HG03565 (cell line): ENCODE results near the gene SLC22A3.
"Not testable (repeated sequence)": the region's sequence is repeated elsewhere in the genome, so short reads cannot be mapped to it uniquely, and the experiment has no call there.

Source experiments
- ATAC-seq: cut with Tn5 transposase; IDR thresholded peaks from one replicate; pipeline ENCODE4 v1.9.1; 2021; ENCODE audit warnings: mild to moderate bottlenecking, moderate library complexity; ENCODE audit not compliant: unreplicated experiment

SLC22A3 gene

DNA sequence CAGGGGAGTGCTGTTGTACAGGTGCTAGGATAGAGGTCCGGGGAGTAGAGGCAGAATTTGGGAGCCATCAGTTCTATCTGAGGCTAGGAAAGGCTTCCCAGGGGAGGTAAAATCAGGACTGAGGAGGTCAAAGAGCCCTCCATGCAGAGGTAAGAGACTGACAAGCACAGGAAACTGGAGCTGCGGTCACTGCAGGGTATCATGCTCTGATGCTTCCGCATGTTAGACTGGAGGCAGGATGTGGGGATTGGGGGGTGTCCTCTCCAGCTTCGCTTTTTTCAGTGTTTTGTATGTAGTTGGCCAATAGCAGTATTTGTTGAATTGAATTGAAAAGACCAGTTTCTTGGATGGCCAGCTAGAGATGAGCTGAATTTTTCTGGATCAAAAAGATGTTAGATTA, 87.8 kb downstream of the SLC22A3 start:
- ATAC-seq, result no peak

- ATAC-seq, result no peak
Measured at GRCh38 chr6:160437154-160437553, 89.0 kb downstream of the SLC22A3 start.

DNA sequence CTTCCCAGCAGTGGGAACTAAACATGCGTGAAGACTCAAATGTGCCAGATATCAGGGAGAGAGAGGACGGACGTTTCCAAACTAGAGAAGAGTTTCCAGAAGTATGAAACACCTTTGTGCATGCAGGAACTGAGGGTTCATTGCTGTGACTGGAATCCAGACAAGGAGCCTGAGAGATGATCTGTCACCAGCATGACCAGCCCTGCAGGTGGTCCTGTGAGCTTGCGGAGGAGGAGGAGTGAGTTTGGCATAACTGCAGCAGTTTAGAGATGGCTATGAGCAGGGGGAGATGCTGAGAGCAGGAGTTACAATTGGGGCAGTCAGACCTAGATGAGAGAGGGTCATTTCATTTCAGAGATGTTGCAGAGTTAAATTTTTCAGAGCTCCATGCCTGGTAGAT, 89.6 kb downstream of the SLC22A3 start:
- ATAC-seq, result no peak

DNA sequence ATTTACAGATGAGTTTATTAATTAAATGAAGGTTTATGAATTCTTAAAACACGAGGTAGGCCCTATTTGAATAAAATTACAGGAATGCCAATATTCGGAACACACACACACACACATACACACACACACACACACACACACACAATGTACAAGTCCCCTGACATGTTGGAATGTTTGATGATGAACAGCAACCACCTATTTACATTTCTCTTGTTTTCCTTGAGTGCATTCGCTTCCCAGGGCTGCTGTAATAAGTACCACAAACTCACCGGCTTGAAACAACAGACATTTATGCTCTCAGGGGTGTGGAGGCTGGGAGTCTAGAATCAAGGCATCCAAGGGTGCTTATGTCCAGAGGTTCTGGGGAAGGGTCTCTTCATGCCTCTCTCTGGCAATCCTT, 90.3 kb downstream of the SLC22A3 start:
- ATAC-seq, result no peak

- ATAC-seq, result no peak
Measured at GRCh38 chr6:160439751-160440150, 91.6 kb downstream of the SLC22A3 start.

DNA sequence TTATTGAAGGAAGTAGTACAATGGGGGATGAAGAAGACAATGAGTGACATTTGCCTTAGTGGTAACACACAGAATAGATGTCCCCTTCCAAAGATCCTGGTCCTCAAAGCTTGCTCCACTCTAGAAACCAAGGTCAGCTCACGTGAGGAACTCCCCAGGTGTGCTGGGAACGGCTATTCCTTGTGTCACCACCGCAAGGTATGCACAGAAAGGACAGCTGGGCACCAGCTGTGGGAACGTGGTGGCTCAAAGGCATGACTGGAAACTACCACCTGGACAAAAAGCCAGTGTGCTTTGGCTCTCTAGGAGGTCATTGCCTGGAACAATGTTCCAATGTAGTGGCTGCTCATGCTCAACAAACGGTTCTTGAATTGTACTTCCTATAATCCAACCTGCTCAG, 94.0 kb downstream of the SLC22A3 start:
- no peak for ATAC-seq

GRCh38 chr6:160445130-160445529, 97.0 kb downstream of the SLC22A3 start:
- no peak for ATAC-seq

GRCh38 chr6:160447350-160447749, 99.2 kb downstream of the SLC22A3 start:
- ATAC-seq, result no peak

GRCh38 chr6:160449787-160450186, 101.6 kb downstream of the SLC22A3 start:
- not testable (repeated sequence) for ATAC-seq

DNA sequence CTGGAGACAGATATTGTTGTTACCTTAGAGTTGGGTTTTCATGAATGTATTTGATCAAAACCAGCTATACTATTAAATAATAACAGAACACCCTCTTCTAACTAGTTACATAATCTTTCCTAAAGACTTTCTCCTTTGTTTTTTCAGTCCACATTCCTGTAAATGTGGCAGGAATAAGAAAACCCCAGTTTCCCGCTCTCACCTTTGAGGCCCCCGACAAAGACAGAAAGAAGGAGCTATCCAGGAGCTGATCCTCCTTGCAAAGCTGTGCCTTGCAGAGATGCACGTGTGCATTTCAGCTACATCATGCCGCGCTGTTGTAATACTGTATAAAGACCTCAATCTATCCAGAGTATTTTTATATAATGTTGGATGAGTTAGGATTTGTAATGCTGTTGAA, 102.7 kb downstream of the SLC22A3 start:
- no peak for ATAC-seq

DNA sequence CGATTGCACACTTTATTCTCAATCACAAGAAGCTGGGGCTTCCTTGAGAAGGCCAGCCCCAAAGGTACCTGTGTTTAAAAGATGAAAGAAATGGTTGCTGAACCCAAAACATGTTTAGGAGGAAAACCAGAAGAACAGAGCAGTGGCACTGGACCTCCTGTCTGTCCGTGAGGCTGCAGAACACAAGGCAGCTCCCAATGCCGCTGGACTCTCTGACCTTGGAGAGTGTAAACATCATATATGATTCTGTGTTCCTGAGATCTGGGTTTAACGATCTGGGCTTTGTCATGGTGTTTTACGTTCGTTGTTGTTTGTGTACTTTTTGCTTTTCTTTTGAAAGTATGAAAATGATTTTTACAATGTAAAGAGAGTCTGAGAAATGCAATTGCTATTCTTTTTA, 106.1 kb downstream of the SLC22A3 start:
- no peak for ATAC-seq

DNA sequence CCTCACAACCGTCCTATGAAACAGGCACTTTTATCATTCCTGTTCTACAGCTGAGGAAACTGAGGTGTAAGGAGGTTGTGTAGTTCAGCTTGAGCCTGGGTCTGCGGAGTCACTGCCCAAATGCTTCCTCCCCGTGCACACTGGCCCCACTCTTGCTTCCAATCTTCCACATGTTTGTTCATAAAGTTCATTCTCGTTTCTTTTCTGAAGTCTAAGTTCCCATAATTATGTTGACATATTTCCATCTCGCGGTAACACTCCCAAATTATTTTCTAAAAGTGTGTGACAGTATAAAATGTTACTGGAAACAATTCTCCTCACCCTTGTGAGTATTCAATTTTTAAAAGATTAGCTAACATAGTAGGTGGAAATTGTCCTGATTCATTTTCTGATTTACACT, 106.9 kb downstream of the SLC22A3 start:
- no peak for ATAC-seq

DNA sequence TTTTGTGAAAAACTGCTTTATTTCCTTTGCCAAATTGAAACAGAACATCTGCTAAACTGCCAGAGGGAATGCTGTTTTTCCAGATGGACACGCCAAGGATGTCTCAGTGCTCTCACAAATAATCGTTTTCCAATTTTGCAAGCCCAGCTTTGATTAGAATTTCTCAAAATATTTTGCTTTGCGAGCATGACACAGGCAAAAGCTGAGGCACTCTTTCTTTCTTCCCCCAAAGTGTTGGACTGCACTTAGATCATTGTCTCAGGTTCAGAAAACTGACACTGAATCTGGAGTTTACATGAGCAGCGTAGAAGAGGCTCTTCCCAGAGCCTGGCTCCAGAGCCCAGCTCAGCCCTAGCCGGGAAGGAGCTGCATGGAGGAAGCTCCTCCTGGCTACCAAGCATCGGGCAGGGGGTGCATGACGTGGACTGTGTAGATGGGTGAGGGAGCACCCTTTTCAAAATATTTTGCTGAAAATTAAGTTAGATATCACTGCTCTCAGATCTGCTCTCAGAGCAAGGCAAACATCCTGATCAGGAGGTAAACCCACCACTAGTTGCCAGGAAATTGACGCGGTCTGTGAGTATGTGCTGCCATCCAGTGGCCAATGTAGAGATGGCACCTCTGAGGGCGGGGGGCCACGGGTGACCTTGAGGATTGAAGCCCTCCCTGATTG, 107.5 kb downstream of the SLC22A3 start:
- ATAC-seq, result peak; percentile 53

GRCh38 chr6:160456214-160456546, 108.0 kb downstream of the SLC22A3 start:
- ATAC-seq, result no peak

GRCh38 chr6:160457823-160458222, 109.6 kb downstream of the SLC22A3 start:
- ATAC-seq, result no peak

- ATAC-seq, result no peak
Measured at GRCh38 chr6:160461641-160462040, 113.5 kb downstream of the SLC22A3 start.

DNA sequence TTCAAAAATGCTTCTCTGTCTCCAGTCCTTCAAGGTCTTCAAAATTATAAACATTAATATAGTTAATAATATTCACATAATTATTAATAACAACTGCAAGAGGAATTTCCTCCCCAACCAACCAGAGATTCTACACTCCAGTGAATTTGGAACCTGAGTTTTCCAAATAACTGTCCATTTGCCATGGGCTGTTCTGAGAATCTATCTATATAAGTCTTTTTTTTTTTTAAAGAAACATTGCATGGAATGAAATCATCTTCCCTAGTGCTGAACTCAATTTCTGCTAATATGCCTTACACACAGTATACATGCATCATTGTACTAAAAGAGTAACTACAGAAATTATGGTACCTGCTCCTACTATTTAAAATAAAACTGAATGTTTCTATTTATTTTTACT, 113.9 kb downstream of the SLC22A3 start:
- peak; percentile 12 for ATAC-seq

- peak; percentile 99 for ATAC-seq
Measured at GRCh38 chr6:160462551-160463109, 114.5 kb downstream of the SLC22A3 start.

- ATAC-seq, result no peak
Measured at GRCh38 chr6:160464744-160465143, 116.6 kb downstream of the SLC22A3 start.

- ATAC-seq, result not testable (repeated sequence)
Measured at GRCh38 chr6:160467261-160467871, 119.2 kb downstream of the SLC22A3 start.

GRCh38 chr6:160469153-160469552, 121.0 kb downstream of the SLC22A3 start:
- ATAC-seq, result no peak

DNA sequence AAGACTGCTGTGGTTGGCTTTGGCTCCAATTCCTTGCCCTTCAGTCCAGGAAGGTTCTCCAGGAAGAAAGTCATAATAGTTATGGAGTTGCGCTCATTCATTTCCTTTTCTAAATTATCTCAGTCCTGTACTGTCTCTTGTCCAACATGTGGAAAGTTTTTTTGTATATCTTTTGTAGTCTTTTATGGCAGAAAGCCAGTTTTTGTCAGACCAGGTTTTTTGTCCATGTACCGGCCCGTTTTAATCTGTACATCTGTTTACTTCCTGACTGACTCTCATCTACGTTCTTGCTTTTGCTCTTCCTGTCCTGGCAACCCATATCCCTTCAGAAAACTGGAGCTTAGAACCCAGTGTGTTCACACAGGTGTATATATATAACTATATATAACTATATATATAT, 127.9 kb downstream of the SLC22A3 start:
- not testable (repeated sequence) for ATAC-seq

DNA sequence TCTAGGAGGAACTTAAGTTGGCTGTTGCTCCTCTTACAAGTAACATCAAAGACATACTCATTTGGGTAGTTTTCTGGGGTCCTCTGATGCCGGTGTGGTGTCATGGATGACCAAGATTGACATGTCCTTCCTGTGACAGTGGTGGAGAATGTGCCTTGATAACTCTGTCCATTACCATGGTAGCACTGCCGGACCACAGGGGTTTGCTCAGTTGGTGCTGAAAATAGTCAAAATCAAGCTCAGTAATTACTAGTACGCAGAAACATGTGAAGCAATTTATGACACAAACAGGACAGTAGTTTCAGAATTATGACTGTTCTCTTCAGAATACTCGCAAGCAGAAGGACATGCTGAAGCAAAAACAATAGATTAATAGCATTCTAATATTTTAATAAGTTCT, 128.9 kb downstream of the SLC22A3 start:
- peak; percentile 60 for ATAC-seq
